HG03064 (cell line): Measurements from ENCODE around the gene PLXDC2.
"Not testable (repeated sequence)": the region's sequence is repeated elsewhere in the genome, so short reads cannot be mapped to it uniquely, and the experiment has no call there.

ENCODE experiments used
- ATAC-seq: cut with Tn5 transposase; IDR thresholded peaks from one replicate; pipeline ENCODE4 v1.9.1; 2021; ENCODE audit warnings: low read depth; ENCODE audit not compliant: unreplicated experiment

Gene PLXDC2

DNA sequence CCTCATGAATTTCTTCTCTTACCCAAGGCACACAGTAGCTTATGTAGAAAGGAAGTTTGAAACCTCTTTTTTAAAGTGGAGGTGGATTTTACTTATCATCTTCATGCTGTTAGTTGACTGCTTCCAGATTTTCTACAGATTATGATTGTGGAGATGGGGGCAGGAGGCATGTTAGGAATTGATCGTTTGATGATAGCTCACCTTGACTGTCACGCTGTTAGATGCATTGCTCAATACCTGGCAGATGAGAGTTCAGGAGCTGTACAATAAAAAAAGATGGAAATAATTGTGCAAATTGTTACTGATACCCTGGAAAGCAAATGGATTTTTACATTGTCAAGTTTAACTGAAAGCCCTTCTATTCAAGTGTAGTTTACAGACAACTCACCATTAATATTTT, 340.3 kb downstream of the PLXDC2 start:
- ATAC-seq: no peak

DNA sequence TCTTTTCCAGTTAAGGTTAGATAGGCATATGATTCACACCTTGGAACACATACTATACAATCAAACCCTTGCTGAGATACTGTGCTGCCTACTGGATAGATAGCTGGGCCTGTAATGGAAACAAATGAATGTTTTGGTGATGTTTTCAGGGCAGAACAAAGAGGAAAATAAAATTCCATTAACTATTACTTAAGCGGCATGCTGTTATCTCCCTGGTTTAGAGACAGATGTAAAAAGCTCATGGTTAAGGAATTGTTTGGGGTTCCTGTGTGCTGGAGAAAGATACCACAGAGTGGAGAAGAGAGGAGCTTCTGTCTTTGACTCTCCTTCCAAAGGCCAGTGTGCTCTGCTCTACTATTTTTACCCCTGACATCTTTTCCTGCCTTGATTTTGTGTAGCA, 341.1 kb downstream of the PLXDC2 start:
- no peak for ATAC-seq

GRCh38 chr10:20158086-20158485, 341.9 kb downstream of the PLXDC2 start:
- no peak for ATAC-seq

- no peak for ATAC-seq
Measured at GRCh38 chr10:20162123-20162522, 345.9 kb downstream of the PLXDC2 start.

- ATAC-seq: no peak
Measured at GRCh38 chr10:20166096-20166675, 350.0 kb downstream of the PLXDC2 start.

GRCh38 chr10:20170661-20171060, 354.4 kb downstream of the PLXDC2 start:
- ATAC-seq: no peak

DNA sequence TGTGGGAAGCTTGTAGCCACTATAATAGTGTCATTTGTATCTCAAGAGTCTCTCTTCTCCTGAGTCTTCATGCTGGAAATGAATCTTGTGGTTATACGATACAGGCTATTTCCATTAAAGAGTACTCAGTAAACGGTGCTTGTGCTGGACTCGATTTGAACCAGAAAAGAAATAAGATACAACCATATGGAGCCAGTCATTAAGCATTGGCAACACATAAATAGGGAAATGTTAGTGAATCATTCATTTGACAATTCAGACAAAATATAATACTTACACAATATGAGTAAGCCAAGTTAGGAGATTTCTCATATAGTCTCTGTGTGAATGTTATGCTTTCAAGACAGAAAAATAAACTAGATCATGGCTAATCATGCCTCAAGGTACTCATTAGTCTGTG, 356.8 kb downstream of the PLXDC2 start:
- no peak for ATAC-seq

DNA sequence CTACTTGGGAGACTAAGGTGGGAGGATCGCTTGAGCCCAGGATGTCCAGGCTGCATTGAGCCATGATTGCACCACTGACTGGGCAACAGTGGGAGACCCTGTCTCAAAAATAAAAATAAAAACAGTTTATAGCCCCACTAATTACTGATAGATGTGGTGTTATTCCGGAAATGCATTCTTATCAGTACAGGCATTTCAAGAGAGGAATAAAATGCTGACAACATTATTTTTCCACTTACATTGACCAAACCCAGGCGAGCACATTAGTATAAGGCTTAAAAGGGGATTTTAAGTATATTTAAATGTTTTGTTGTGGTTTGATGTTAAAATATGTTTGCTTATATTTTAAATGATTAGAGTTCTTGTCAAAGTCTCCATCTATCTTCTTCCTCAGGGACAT, 359.5 kb downstream of the PLXDC2 start:
- no peak for ATAC-seq

DNA sequence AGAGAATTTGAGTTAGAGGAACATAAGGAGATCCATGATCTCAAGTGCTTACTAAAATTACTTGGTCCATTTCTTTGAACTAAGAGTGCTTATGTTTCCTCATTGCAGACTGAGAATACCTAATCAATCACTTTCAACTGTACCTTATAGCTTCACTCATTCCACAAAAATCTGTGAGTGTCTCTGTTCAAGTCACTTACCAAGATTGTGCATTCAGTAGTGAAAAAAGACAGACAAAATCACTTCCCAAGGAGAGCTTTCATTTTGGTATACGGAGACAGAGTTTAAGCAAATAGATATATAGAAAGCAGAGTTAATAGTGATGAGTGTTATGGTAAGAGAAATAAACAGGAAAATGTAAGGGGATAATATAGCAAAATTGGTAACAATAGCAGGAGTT, 364.5 kb downstream of the PLXDC2 start:
- ATAC-seq: no peak

DNA sequence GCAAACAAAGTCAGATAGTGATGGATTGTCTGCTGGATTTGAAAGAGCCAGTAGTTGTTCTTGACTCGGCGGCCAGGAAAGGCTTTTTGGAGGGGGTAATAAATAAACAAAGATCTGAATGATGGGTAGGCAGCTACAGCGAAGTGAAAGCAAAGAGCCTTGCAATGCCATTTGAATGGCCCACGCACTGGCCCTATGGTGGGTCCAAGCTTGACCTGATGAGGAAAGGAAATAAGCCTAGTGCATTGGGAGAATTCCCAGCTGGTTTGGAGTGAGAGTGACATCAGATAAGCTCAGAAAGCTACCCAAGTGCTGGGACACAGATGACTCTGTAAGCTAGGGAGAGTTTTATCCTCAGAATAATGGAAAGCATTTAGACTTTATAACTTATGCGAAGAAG, 365.2 kb downstream of the PLXDC2 start:
- ATAC-seq: no peak

GRCh38 chr10:20185116-20185515, 368.9 kb downstream of the PLXDC2 start:
- ATAC-seq: no peak

GRCh38 chr10:20191392-20191791, 375.2 kb downstream of the PLXDC2 start:
- not testable (repeated sequence) for ATAC-seq

- ATAC-seq: no peak
Measured at GRCh38 chr10:20195076-20195475, 378.8 kb downstream of the PLXDC2 start.

GRCh38 chr10:20200758-20201157, 384.5 kb downstream of the PLXDC2 start:
- no peak for ATAC-seq

- no peak for ATAC-seq
Measured at GRCh38 chr10:20202337-20202736, 386.1 kb downstream of the PLXDC2 start.

DNA sequence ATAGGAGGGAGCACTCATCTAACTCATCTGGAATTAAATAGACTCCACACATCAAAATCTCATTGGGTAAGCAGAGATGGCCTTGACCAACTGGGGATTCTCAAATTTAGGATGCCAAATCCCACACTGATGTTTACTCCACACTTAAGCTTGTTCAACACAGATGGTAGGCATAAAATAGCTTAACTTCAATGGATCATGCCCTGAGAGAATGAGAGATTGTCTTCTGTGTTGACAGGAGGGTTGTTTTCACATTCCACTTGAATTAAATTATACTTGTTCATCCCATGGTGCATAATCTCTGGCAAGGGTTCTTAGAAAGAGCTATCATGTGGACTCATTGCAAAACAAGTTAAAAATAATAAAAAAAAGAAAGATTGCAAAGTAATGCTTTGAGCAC, 391.4 kb downstream of the PLXDC2 start:
- ATAC-seq: no peak

GRCh38 chr10:20209098-20209497, 392.9 kb downstream of the PLXDC2 start:
- not testable (repeated sequence) for ATAC-seq

GRCh38 chr10:20215547-20216152, 399.4 kb downstream of the PLXDC2 start:
- ATAC-seq: no peak

GRCh38 chr10:20221356-20221755, 405.1 kb downstream of the PLXDC2 start:
- ATAC-seq: no peak

- no peak for ATAC-seq
Measured at GRCh38 chr10:20228729-20229128, 412.5 kb downstream of the PLXDC2 start.

- ATAC-seq: no peak
Measured at GRCh38 chr10:20232079-20232705, 416.0 kb downstream of the PLXDC2 start.

DNA sequence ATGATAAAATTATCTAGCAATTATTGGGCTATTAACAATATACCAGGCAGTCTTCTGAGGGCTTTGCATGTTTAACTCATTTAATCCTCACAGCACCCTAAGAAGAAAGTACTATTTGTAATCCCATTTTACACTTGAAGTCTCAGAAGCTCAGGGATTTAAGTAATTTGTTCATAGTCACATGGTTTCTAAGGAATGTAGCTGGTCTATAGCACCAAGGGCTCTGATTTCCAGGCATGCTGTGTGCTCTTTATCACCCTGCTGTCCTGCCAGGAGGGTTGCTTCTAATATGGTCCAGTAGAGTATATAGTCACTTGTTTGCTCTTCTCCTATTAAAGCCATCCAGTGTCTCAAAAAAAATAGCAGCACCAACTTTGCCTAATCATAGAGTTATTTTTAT, 417.2 kb downstream of the PLXDC2 start:
- no peak for ATAC-seq
